Measurements from ENCODE around the gene TTL.
"Not testable (repeated sequence)": the region's sequence is repeated elsewhere in the genome, so short reads cannot be mapped to it uniquely, and the experiment has no call there.

The TTL gene

GRCh38 chr2:112542984-112543661 lies 61.2 kb downstream of the TTL start:
- Histone ChIP-seq H3K36me3 (ENCODE audit: control insufficient read depth, insufficient read depth, low read length) (peaks cover 20% of the 10 kb centered on the region), H3K27ac (ENCODE audit: low read depth, low read length) (no peak overlapping the region), H3K9me3 (ENCODE audit: control insufficient read depth, insufficient read depth, low read depth, low read length) (no peaks in the 10 kb centered on the region), H3K4me1 (ENCODE audit: control insufficient read depth, insufficient read depth, low read length) (no peaks in the 10 kb centered on the region), H3K27me3 (ENCODE audit: control insufficient read depth, insufficient read depth, low read length) (no peaks in the 10 kb centered on the region), H3K9ac (ENCODE audit: low read length) (peak overlapping the region; percentile 93), H3K4me3 (ENCODE audit: low read depth, low read length) (peak overlapping the region; percentile 94)

- H3K9me3 ChIP-seq (ENCODE audit: control insufficient read depth, insufficient read depth, low read depth, low read length) = no peaks in the 10 kb centered on the region
- H3K27ac ChIP-seq (ENCODE audit: low read depth, low read length) = no peak overlapping the region
- no peaks in the 10 kb centered on the region for H3K4me1 ChIP-seq (ENCODE audit: control insufficient read depth, insufficient read depth, low read length)
- no peak overlapping the region for H3K9ac ChIP-seq (ENCODE audit: low read length)
- H3K4me3 ChIP-seq (ENCODE audit: low read depth, low read length) = no peak overlapping the region
- H3K27me3 ChIP-seq (ENCODE audit: control insufficient read depth, insufficient read depth, low read length) = no peaks in the 10 kb centered on the region
- peaks cover 60% of the 10 kb centered on the region for H3K36me3 ChIP-seq (ENCODE audit: control insufficient read depth, insufficient read depth, low read length)
Measured at GRCh38 chr2:112547333-112547732, 65.4 kb downstream of the TTL start.

GRCh38 chr2:112548980-112549379 lies 67.0 kb downstream of the TTL start:
- Histone ChIP-seq H3K4me1 (ENCODE audit: control insufficient read depth, insufficient read depth, low read length) (no peaks in the 10 kb centered on the region), H3K9me3 (ENCODE audit: control insufficient read depth, insufficient read depth, low read depth, low read length) (no peaks in the 10 kb centered on the region), H3K9ac (ENCODE audit: low read length) (no peak overlapping the region), H3K36me3 (ENCODE audit: control insufficient read depth, insufficient read depth, low read length) (peaks cover 76% of the 10 kb centered on the region), H3K27ac (ENCODE audit: low read depth, low read length) (no peak overlapping the region), H3K27me3 (ENCODE audit: control insufficient read depth, insufficient read depth, low read length) (no peaks in the 10 kb centered on the region), H3K4me3 (ENCODE audit: low read depth, low read length) (no peak overlapping the region)

- H3K27me3 ChIP-seq (ENCODE audit: control insufficient read depth, insufficient read depth, low read length) = no peaks in the 10 kb centered on the region
- H3K9me3 ChIP-seq (ENCODE audit: control insufficient read depth, insufficient read depth, low read depth, low read length) = no peaks in the 10 kb centered on the region
- no peak overlapping the region for H3K9ac ChIP-seq (ENCODE audit: low read length)
- peaks cover 91% of the 10 kb centered on the region for H3K36me3 ChIP-seq (ENCODE audit: control insufficient read depth, insufficient read depth, low read length)
- no peak overlapping the region for H3K4me3 ChIP-seq (ENCODE audit: low read depth, low read length)
- no peaks in the 10 kb centered on the region for H3K4me1 ChIP-seq (ENCODE audit: control insufficient read depth, insufficient read depth, low read length)
- no peak overlapping the region for H3K27ac ChIP-seq (ENCODE audit: low read depth, low read length)
Measured at GRCh38 chr2:112566104-112566503, 84.1 kb downstream of the TTL start.

- not testable (repeated sequence) for H3K4me1 ChIP-seq (ENCODE audit: control insufficient read depth, insufficient read depth, low read length); H3K4me3 ChIP-seq (ENCODE audit: low read depth, low read length); H3K9ac ChIP-seq (ENCODE audit: low read length); H3K9me3 ChIP-seq (ENCODE audit: control insufficient read depth, insufficient read depth, low read depth, low read length); H3K27me3 ChIP-seq (ENCODE audit: control insufficient read depth, insufficient read depth, low read length); H3K27ac ChIP-seq (ENCODE audit: low read depth, low read length)
- peaks cover 91% of the 10 kb centered on the region for H3K36me3 ChIP-seq (ENCODE audit: control insufficient read depth, insufficient read depth, low read length)
Measured at GRCh38 chr2:112566508-112566907, 84.6 kb downstream of the TTL start.

GRCh38 chr2:112572005-112572404 lies 90.0 kb downstream of the TTL start:
- Histone ChIP-seq H3K27me3 (ENCODE audit: control insufficient read depth, insufficient read depth, low read length) (no peaks in the 10 kb centered on the region), H3K9ac (ENCODE audit: low read length) (no peak overlapping the region), H3K4me3 (ENCODE audit: low read depth, low read length) (no peak overlapping the region), H3K4me1 (ENCODE audit: control insufficient read depth, insufficient read depth, low read length) (no peaks in the 10 kb centered on the region), H3K27ac (ENCODE audit: low read depth, low read length) (no peak overlapping the region), H3K9me3 (ENCODE audit: control insufficient read depth, insufficient read depth, low read depth, low read length) (no peaks in the 10 kb centered on the region), H3K36me3 (ENCODE audit: control insufficient read depth, insufficient read depth, low read length) (peaks cover 97% of the 10 kb centered on the region)

- H3K4me1 ChIP-seq (ENCODE audit: control insufficient read depth, insufficient read depth, low read length) = no peaks in the 10 kb centered on the region
- H3K4me3 ChIP-seq (ENCODE audit: low read depth, low read length) = no peak overlapping the region
- H3K9me3 ChIP-seq (ENCODE audit: control insufficient read depth, insufficient read depth, low read depth, low read length) = no peaks in the 10 kb centered on the region
- H3K27me3 ChIP-seq (ENCODE audit: control insufficient read depth, insufficient read depth, low read length) = no peaks in the 10 kb centered on the region
- no peak overlapping the region for H3K27ac ChIP-seq (ENCODE audit: low read depth, low read length)
- H3K36me3 ChIP-seq (ENCODE audit: control insufficient read depth, insufficient read depth, low read length) = peaks cover 43% of the 10 kb centered on the region
- H3K9ac ChIP-seq (ENCODE audit: low read length) = no peak overlapping the region
Measured at GRCh38 chr2:112577756-112578155, 95.8 kb downstream of the TTL start.

GRCh38 chr2:112579241-112579640 lies 97.3 kb downstream of the TTL start:
- Histone ChIP-seq H3K9me3 (ENCODE audit: control insufficient read depth, insufficient read depth, low read depth, low read length) (no peaks in the 10 kb centered on the region), H3K9ac (ENCODE audit: low read length) (no peak overlapping the region), H3K27me3 (ENCODE audit: control insufficient read depth, insufficient read depth, low read length) (no peaks in the 10 kb centered on the region), H3K36me3 (ENCODE audit: control insufficient read depth, insufficient read depth, low read length) (peaks cover 28% of the 10 kb centered on the region), H3K27ac (ENCODE audit: low read depth, low read length) (no peak overlapping the region), H3K4me3 (ENCODE audit: low read depth, low read length) (no peak overlapping the region), H3K4me1 (ENCODE audit: control insufficient read depth, insufficient read depth, low read length) (peaks cover 6% of the 10 kb centered on the region; the same call in 1 of the 2 replicates)

GRCh38 chr2:112580084-112580483 lies 98.1 kb downstream of the TTL start:
- no peaks in the 10 kb centered on the region for H3K9me3 ChIP-seq (ENCODE audit: control insufficient read depth, insufficient read depth, low read depth, low read length)

GRCh38 chr2:112582314-112582746 lies 100.4 kb downstream of the TTL start:
- Histone ChIP-seq H3K4me3 (ENCODE audit: low read depth, low read length) (no peak overlapping the region), H3K36me3 (ENCODE audit: control insufficient read depth, insufficient read depth, low read length) (peaks cover 13% of the 10 kb centered on the region), H3K27me3 (ENCODE audit: control insufficient read depth, insufficient read depth, low read length) (no peaks in the 10 kb centered on the region), H3K4me1 (ENCODE audit: control insufficient read depth, insufficient read depth, low read length) (peaks cover 14% of the 10 kb centered on the region), H3K9me3 (ENCODE audit: control insufficient read depth, insufficient read depth, low read depth, low read length) (no peaks in the 10 kb centered on the region), H3K9ac (ENCODE audit: low read length) (no peak overlapping the region), H3K27ac (ENCODE audit: low read depth, low read length) (no peak overlapping the region)

More at GRCh38 chr2:112580084-112580483, 98.1 kb downstream of the TTL start:
- Histone ChIP-seq H3K36me3 (ENCODE audit: control insufficient read depth, insufficient read depth, low read length) (peaks cover 20% of the 10 kb centered on the region), H3K9ac (ENCODE audit: low read length) (no peak overlapping the region), H3K4me3 (ENCODE audit: low read depth, low read length) (no peak overlapping the region), H3K27ac (ENCODE audit: low read depth, low read length) (no peak overlapping the region), H3K27me3 (ENCODE audit: control insufficient read depth, insufficient read depth, low read length) (no peaks in the 10 kb centered on the region), H3K4me1 (ENCODE audit: control insufficient read depth, insufficient read depth, low read length) (peaks cover 9% of the 10 kb centered on the region)

- peak overlapping the region; percentile 36; the same call in 1 of the 2 replicates for H3K27ac ChIP-seq (ENCODE audit: low read depth, low read length)
- peaks cover 24% of the 10 kb centered on the region for H3K36me3 ChIP-seq (ENCODE audit: control insufficient read depth, insufficient read depth, low read length)
- H3K4me1 ChIP-seq (ENCODE audit: control insufficient read depth, insufficient read depth, low read length) = peaks cover 14% of the 10 kb centered on the region
- H3K4me3 ChIP-seq (ENCODE audit: low read depth, low read length) = peak overlapping the region; percentile 85
- no peaks in the 10 kb centered on the region for H3K27me3 ChIP-seq (ENCODE audit: control insufficient read depth, insufficient read depth, low read length)
- peak overlapping the region; percentile 88 for H3K9ac ChIP-seq (ENCODE audit: low read length)
- H3K9me3 ChIP-seq (ENCODE audit: control insufficient read depth, insufficient read depth, low read depth, low read length) = no peaks in the 10 kb centered on the region
Measured at GRCh38 chr2:112583497-112584133, 101.7 kb downstream of the TTL start.
